Uterus (tissue), 2 donors: ENCODE measurements around the gene NAV2.

Experiments
- CTCF ChIP-seq, 4 experiments: fragments of 200-600 bp in 2 of 4; fragments of 450-650 bp in 2 of 4; sonication (generic) in 2 of 4; IDR thresholded peaks; one replicate each; pipeline ENCODE4 v1.5.1; 2016 to 2019; ENCODE audit warnings: antibody characterized with exemption in 4 of 4, mild to moderate bottlenecking in 2 of 4, moderate library complexity in 1 of 4
- POLR2A ChIP-seq, 2 donors: fragments of 450-650 bp; IDR thresholded peaks; one replicate each; pipeline ENCODE4 v1.6.1; 2016; ENCODE audit warnings: antibody characterized with exemption in 2 of 2, mild to moderate bottlenecking in 1 of 2, moderate library complexity in 1 of 2

- TF ChIP-seq POLR2A (IDR thresholded peaks at IDR 0.05) (no peak), CTCF (IDR thresholded peaks at IDR 0.05) (no peak)
Observed at GRCh38 chr11:19973136-19973635, 260.5 kb downstream of the NAV2 start.
